ENCODE results near the gene SRP14. TPM values are rescaled to one million over a fixed set of nuclear protein-coding genes. Genes with fewer than 3 reads are reported as not detected.

Gene SRP14
- total RNA-seq, 3 donors from 2014 or later: 279 to 310 (median 299) TPM

DNA sequence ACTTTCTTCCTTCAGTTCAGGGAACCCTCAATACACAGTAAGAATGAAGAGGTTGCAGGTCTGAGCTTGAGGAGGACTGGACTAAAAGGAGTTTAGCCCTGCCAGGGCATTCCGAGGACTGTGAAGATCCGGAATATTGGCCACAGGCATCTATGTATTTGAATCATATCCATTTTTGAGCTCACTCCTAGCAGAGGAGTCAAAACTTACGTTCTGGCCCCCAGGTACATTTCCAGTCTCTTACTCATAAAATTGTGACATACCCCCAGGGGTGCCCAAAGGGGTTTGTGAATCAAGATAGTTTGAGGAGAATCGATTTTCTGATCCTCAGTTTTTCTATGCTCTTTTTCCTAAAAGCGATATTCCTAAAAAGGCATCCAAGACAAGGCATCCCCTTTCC, 27.6 kb upstream of the SRP14 start:
- intact Hi-C loops (cut with DNase I; ENCODE audit: low total_unique reads): no loop called here
- no peaks in the 10 kb centered on the region for H3K27me3 ChIP-seq
- no peak overlapping the region for H3K4me3 ChIP-seq
- TF ChIP-seq POLR2A (IDR thresholded peaks at IDR 0.05) (no peak), POLR2AphosphoS5 (IDR thresholded peaks at IDR 0.05) (no peak)
- TF ChIP-seq, protein P1, sequence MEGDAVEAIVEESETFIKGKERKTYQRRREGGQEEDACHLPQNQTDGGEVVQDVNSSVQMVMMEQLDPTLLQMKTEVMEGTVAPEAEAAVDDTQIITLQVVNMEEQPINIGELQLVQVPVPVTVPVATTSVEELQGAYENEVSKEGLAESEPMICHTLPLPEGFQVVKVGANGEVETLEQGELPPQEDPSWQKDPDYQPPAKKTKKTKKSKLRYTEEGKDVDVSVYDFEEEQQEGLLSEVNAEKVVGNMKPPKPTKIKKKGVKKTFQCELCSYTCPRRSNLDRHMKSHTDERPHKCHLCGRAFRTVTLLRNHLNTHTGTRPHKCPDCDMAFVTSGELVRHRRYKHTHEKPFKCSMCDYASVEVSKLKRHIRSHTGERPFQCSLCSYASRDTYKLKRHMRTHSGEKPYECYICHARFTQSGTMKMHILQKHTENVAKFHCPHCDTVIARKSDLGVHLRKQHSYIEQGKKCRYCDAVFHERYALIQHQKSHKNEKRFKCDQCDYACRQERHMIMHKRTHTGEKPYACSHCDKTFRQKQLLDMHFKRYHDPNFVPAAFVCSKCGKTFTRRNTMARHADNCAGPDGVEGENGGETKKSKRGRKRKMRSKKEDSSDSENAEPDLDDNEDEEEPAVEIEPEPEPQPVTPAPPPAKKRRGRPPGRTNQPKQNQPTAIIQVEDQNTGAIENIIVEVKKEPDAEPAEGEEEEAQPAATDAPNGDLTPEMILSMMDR (IDR thresholded peaks at IDR 0.05): no peak
- no peaks in the 10 kb centered on the region for H3K36me3 ChIP-seq
- DNase-seq (ENCODE audit: low spot score in 2 of 2): no peak
- peaks cover 0 to 9% of the 10 kb centered on the region in 2 donors for H3K4me1 ChIP-seq
- H3K27ac ChIP-seq: no peak overlapping the region
- no peaks in the 10 kb centered on the region for H3K9me3 ChIP-seq

DNA sequence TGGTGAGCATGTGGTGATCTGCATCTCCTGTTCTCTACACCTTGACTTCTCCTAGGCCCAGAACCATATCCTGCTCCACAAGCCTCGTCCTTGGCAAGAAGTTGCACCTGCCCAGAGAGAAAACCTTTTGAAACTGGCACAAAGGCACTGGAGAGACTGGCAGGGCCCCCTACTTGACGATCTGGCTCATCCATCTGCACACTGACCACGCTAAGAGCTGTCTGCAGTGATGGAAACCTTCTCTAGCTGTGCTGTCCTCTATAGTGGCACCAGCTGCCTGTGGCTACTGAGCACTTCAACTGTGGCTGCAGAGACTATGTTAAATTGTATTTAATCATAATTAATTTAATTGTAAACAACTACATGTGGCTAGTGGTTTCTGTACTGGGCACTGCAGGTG, 26.2 kb upstream of the SRP14 start:
- H3K27ac ChIP-seq: no peak overlapping the region
- H3K27me3 ChIP-seq: no peaks in the 10 kb centered on the region
- DNase-seq (ENCODE audit: low spot score in 2 of 2): no peak
- no peak overlapping the region for H3K4me3 ChIP-seq
- H3K4me1 ChIP-seq: peaks cover 0 to 9% of the 10 kb centered on the region in 2 donors
- H3K36me3 ChIP-seq: no peaks in the 10 kb centered on the region
- no peak for TF ChIP-seq POLR2AphosphoS5 (IDR thresholded peaks at IDR 0.05)
- TF ChIP-seq, protein P1 (IDR thresholded peaks at IDR 0.05): no peak
- no peak for TF ChIP-seq POLR2A (IDR thresholded peaks at IDR 0.05)
- intact Hi-C loops (cut with DNase I; ENCODE audit: low total_unique reads): no loop called here
- no peaks in the 10 kb centered on the region for H3K9me3 ChIP-seq

DNA sequence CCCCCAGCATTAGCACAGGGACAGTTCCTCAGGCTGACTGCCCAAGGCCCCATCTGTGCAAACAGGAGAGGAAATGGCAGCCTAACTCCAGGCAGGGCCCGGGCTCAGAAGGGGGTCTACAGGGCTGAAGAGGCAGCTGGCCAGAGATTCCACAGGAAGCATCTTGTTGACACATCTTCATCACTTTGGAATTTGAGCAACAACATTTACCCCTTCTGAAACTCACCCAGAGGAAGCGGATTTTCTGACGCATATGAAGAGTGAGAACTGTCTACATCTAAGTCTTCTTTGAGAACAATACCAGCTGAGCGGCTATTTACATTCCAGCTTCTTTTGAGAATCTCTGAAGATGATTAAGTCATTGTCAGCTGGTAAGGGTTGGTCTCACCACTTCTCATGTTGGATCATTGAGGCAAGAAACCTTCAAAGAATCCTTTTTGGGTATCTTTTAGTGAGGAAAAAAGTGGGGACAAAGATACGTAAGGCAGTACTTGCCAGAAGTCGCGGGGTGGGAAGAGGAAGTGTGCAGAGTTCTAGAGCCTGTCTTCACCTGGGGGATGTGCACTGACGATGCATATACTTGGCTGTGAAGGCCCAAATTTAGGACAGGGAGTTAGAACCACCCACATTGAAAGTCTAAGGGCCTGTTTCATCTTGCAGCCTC, 25.4 kb upstream of the SRP14 start:
- Histone ChIP-seq H3K27me3 (no peaks in the 10 kb centered on the region), H3K36me3 (no peaks in the 10 kb centered on the region), H3K9me3 (no peaks in the 10 kb centered on the region), H3K4me1 (peaks cover 0 to 2% of the 10 kb centered on the region in 2 donors), H3K27ac (no peak overlapping the region), H3K4me3 (no peak overlapping the region)
- TF ChIP-seq POLR2AphosphoS5 (IDR thresholded peaks at IDR 0.05) (no peak), POLR2A (IDR thresholded peaks at IDR 0.05) (no peak)
- TF ChIP-seq, protein P1 (IDR thresholded peaks at IDR 0.05): no peak
- no peak for DNase-seq (ENCODE audit: low spot score in 2 of 2)
- intact Hi-C loops (cut with DNase I; ENCODE audit: low total_unique reads): no loop called here

DNA sequence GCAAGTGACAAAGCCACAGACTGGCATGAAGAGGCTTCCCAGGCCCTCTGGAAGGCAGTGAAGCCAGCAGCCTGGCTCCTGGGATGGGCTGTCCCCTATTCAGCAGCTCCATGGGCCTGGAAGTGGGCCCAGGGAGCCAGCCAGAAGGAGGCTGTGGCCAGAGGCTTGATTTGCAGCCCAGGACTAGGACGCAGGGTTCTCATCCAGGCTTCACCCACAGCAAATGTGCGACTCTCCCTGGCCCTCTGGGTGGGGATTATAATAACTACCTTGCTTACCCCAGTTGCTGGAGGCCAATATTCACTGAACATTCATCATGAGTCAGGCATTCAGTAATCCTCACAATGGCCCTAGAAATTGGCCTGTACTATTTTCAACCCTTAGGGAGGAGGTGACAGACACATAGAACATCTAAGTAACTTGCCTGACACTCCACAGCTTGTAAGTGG, 24.6 kb upstream of the SRP14 start:
- TF ChIP-seq POLR2A (IDR thresholded peaks at IDR 0.05) (no peak), POLR2AphosphoS5 (IDR thresholded peaks at IDR 0.05) (no peak)
- TF ChIP-seq, protein P1 (IDR thresholded peaks at IDR 0.05): no peak
- Histone ChIP-seq H3K27ac (no peak overlapping the region), H3K4me1 (no peaks in the 10 kb centered on the region), H3K4me3 (no peak overlapping the region), H3K9me3 (no peaks in the 10 kb centered on the region), H3K27me3 (no peaks in the 10 kb centered on the region), H3K36me3 (no peaks in the 10 kb centered on the region)
- DNase-seq (ENCODE audit: low spot score in 2 of 2): no peak
- intact Hi-C loops (cut with DNase I; ENCODE audit: low total_unique reads): no loop called here

DNA sequence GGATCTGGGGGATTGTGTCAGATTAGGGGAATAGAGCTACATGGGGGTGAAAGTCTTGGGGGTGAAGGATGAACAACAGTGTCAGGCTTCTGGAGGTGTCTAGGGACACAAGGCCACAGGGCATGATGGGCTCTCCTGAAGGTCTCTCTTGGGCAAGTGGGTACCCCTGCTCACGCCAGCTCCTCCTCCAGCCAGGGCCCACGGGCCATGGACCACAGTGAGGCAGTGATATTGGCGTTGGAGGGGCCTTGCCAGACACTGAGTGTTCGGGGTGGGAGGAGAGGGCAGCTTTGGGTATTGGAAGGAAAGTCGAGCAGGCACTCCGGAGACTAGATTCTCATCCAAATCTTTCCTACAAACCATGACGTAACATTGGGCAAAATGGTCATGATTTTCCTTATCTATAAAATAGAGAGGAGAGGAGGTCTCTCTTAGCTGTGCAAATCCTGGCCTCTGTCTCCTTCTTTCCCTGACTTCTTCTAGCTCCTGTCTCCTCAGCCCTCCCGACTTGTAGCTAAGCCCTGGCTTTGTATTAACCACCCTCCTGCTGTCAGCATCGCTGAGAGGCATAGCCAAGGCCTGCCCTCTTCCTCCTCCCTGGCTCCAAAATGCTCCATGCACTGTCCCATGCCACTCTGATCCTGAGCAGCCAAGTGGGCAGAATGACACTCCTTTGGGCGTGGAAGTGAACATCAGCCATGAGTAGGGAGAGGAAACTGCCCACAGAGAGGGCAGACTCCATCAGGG, 24.0 kb upstream of the SRP14 start:
- no peaks in the 10 kb centered on the region for H3K4me1 ChIP-seq
- H3K36me3 ChIP-seq: no peaks in the 10 kb centered on the region
- H3K4me3 ChIP-seq: no peak overlapping the region
- no peaks in the 10 kb centered on the region for H3K9me3 ChIP-seq
- no peak for DNase-seq (ENCODE audit: low spot score in 2 of 2)
- TF ChIP-seq POLR2AphosphoS5 (IDR thresholded peaks at IDR 0.05): no peak
- TF ChIP-seq POLR2A (IDR thresholded peaks at IDR 0.05): no peak
- TF ChIP-seq, protein P1 (IDR thresholded peaks at IDR 0.05): no peak
- H3K27me3 ChIP-seq: no peaks in the 10 kb centered on the region
- intact Hi-C loops (cut with DNase I; ENCODE audit: low total_unique reads): no loop called here
- H3K27ac ChIP-seq: no peak overlapping the region
